RWPE2 (cell line): Measurements from ENCODE around the gene DCLRE1C.

Experiments used
- ATAC-seq: fragments of 200-7000 bp; cut with Tn5 transposase; 3 replicates; pipeline ENCODE4 v1.9.1; 2021; ENCODE audit warnings: low read depth
- DNase-seq: peaks from one replicate; pipeline ENCODE4 v3.0.0-alpha.2; 2020; ENCODE audit warnings: low spot score
- H3K27ac ChIP-seq: fragments of 450-650 bp; 2 replicates; pipeline ENCODE4 v1.5.1; 2017; ENCODE audit warnings: mild to moderate bottlenecking; ENCODE audit not compliant: poor library complexity, severe bottlenecking
- H3K27me3 ChIP-seq: fragments of 250-450 bp; sonication (Bioruptor Pico); 2 replicates; pipeline ENCODE4 v1.5.1; 2021; ENCODE audit warnings: mild to moderate bottlenecking, moderate library complexity; ENCODE audit not compliant: insufficient read depth, poor library complexity, severe bottlenecking
- H3K36me3 ChIP-seq: fragments of 250-450 bp; sonication (Bioruptor Pico); 2 replicates; pipeline ENCODE4 v1.5.1; 2020; ENCODE audit warnings: low read depth, mild to moderate bottlenecking, moderate library complexity
- H3K4me1 ChIP-seq: fragments of 250-450 bp; sonication (Bioruptor Pico); 2 replicates; pipeline ENCODE4 v1.5.1; 2021; ENCODE audit warnings: mild to moderate bottlenecking, moderate library complexity; ENCODE audit not compliant: insufficient read depth, poor library complexity, severe bottlenecking
- H3K4me3 ChIP-seq: fragments of 250-450 bp; sonication (Bioruptor Pico); 2 replicates; pipeline ENCODE4 v1.5.1; 2021; ENCODE audit warnings: mild to moderate bottlenecking, moderate library complexity; ENCODE audit not compliant: severe bottlenecking
- H3K9me3 ChIP-seq: fragments of 250-450 bp; sonication (Bioruptor Pico); 2 replicates; pipeline ENCODE4 v1.5.1; 2021; ENCODE audit warnings: mild to moderate bottlenecking, moderate library complexity; ENCODE audit not compliant: severe bottlenecking
- CTCF ChIP-seq: fragments of 450-650 bp; IDR thresholded peaks from one replicate; pipeline ENCODE4 v1.5.1; 2017; ENCODE audit warnings: mild to moderate bottlenecking, moderate library complexity; ENCODE audit not compliant: poor library complexity, severe bottlenecking

Gene DCLRE1C

DNA sequence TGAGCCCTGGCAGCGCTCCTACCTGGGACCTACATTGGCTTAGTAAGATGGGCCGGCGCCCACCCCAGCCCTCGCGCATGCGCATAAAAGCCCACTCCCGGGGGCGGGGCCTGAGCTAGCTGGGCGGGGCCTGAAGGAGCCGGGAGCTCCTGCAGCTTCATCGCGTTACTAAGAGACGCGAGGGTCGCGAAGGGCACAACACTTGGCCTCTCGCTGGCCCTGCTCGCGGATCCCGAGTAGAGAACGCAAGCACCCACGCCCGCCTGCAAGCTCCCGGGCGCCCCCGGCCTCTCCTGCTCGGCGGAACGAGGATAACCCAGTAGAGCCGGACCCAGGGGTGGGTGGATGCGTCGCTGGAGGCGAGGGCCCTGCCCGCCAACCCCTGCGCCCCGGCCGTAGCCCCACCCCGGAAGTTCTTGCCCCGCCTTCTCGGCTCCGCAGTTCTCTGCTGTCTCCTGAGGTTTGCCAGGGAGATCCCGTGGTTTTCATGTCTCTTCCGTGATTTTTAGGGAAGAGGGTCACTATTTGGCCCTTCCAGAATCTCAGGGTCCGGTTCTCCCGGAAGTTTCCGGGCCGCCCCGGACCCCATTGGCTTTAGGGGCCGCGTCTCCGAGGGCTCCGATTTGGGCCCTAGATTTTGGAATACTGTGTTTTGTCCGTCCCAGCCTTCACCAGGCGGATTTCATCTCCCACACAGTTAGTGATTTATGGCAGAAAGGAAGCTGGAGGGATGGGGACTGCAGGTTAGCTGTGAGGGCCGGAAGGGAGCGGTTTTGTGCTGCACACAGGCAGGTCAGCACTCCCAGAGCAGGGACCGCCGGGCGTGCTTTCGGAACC is 5.5 kb upstream of the DCLRE1C start, which contains the start of gene MEIG1:
MEIG1 (plus strand) TSS at position 168 of the 837 bp plus-strand sequence. CDS start 7,081 bp downstream, outside the sequence.
- TF ChIP-seq CTCF, result no peak
- H3K4me1 ChIP-seq, result peaks cover 11% of the 10 kb centered on the region
- no peaks in the 10 kb centered on the region for H3K9me3 ChIP-seq
- DNase-seq (peak; percentile 93), ATAC-seq (peak; percentile 95)
- H3K27me3 ChIP-seq, result no peaks in the 10 kb centered on the region
- no peaks in the 10 kb centered on the region for H3K36me3 ChIP-seq
- H3K4me3 ChIP-seq, result peak within 1 kb of the TSS; percentile 70
- H3K27ac ChIP-seq, result peak within 1 kb of the TSS; percentile 91

- DNase-seq, result no peak
- no peak for TF ChIP-seq CTCF
- Histone ChIP-seq H3K36me3 (no peaks in the 10 kb centered on the region), H3K4me1 (peaks cover 11% of the 10 kb centered on the region), H3K9me3 (no peaks in the 10 kb centered on the region), H3K27ac (peak overlapping the region; percentile 91), H3K27me3 (no peaks in the 10 kb centered on the region), H3K4me3 (peak overlapping the region; percentile 70)
- ATAC-seq, result no peak
Observed at GRCh38 chr10:14958872-14959220, 5.0 kb upstream of the DCLRE1C start.

DNA sequence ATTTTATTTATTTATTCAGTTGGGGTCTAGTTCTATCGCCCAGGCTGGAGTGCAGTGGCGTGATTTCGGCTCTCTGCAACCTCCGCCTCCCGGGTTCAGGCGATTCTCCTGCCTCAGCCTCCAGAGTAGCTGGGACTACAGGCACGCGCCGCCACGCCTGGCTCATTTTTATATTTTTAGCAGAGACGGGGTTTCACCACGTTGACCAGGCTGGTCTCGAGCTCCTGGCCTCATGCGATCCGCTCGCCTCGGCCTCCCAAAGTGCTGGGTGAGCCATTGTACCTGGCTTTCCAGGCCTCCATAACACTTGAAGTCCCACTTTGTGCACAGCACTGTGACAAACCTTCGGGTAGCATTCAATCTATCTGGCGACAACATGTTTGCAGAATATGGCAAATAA is 1.0 kb upstream of the DCLRE1C start:
- H3K27ac ChIP-seq, result peak overlapping the region; percentile 88
- ATAC-seq (no peak), DNase-seq (no peak)
- peaks cover 20% of the 10 kb centered on the region for H3K36me3 ChIP-seq
- H3K9me3 ChIP-seq, result no peaks in the 10 kb centered on the region
- H3K4me1 ChIP-seq, result peaks cover 7% of the 10 kb centered on the region
- TF ChIP-seq CTCF, result no peak
- H3K4me3 ChIP-seq, result peak overlapping the region; percentile 54
- no peaks in the 10 kb centered on the region for H3K27me3 ChIP-seq

DNA sequence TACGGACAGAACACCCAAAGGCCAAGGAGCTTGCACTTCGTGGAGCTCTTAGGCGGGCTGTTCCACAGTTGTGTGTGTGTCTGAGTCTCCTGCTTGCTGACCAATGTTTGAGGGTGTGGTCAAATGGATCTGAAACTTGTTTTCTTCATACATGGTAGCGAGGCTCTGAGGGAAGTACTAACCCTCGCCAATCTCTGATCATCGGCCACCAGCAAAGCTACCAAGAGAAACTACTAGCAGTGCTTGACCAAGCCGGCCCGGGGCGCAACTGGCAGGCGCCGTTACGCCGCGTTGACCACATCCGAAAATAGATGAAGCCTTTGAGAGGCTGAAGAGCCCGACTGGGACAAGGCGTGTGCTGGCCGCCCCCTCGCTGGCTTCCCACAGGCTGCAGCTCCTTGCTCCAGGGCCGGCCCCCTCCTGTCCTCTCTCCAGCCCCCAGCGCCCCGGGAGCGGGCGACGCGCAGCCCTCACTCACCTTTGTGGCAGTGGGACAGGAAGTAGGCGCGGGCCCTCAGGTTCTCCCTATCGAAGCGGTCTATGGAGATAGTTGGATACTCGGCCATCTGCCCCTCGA is 384 bp downstream of the DCLRE1C start:
- Histone ChIP-seq H3K27ac (peak overlapping the region; percentile 88), H3K27me3 (no peaks in the 10 kb centered on the region), H3K9me3 (no peaks in the 10 kb centered on the region), H3K36me3 (peaks cover 34% of the 10 kb centered on the region), H3K4me3 (peak overlapping the region; percentile 54), H3K4me1 (peaks cover 7% of the 10 kb centered on the region)
- no peak for TF ChIP-seq CTCF
- DNase-seq, result peak; percentile 51
- ATAC-seq, result peak; percentile 48

DNA sequence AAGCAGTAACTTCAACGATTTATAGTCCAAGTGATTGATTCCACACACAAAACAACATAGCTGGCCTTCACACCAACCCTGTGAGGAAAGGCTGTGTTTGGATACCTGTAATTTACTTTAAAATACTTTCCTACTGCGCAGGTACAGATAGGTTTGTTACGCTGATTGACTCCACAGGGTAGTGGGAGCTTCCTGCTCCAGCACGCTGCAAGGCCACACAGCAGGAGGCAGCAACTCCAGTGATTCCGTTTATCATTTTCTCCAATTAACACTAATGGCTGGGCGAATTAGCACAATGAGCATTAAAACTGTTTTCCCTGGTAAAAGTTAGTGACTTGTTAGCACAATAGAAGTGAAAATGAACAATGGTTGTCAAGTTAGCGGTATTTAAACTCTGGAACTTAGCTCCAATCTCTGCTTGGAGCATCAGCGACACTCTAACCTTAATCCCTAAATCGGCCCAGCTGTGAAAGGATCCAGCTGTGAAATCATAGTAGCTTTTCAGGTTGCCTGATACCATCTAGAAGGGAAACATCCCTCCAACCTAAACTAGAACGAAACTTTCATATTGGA is 959 bp downstream of the DCLRE1C start:
- DNase-seq (no peak), ATAC-seq (no peak)
- H3K27ac ChIP-seq, result peak overlapping the region; percentile 88
- H3K9me3 ChIP-seq, result no peaks in the 10 kb centered on the region
- H3K4me1 ChIP-seq, result peaks cover 7% of the 10 kb centered on the region
- TF ChIP-seq CTCF, result no peak
- peak overlapping the region; percentile 54 for H3K4me3 ChIP-seq
- peaks cover 40% of the 10 kb centered on the region for H3K36me3 ChIP-seq
- no peaks in the 10 kb centered on the region for H3K27me3 ChIP-seq
